Large intestine (tissue), 3 donors: Measurements from ENCODE around the gene FEN1. TPM values are rescaled to one million over a fixed set of nuclear protein-coding genes. Genes with fewer than 3 reads are reported as not detected.

Experiments
- DNase-seq, 2 donors: peaks; one replicate each; pipeline versions ENCODE4 v3.0.0 to v3.0.0-alpha.2; 2013
- H3K27ac ChIP-seq: one replicate; pipeline ENCODE4 v1.5.1; 2013; ENCODE audit warnings: low read length
- H3K27me3 ChIP-seq: 2 replicates; pipeline ENCODE4 v1.6.1; 2013; ENCODE audit warnings: low read length; ENCODE audit not compliant: control insufficient read depth, insufficient read depth
- H3K36me3 ChIP-seq: 2 replicates; pipeline ENCODE4 v1.6.1; 2013; ENCODE audit warnings: low read length; ENCODE audit not compliant: control insufficient read depth, insufficient read depth
- H3K4me1 ChIP-seq: one replicate; pipeline ENCODE4 v1.6.1; 2013; ENCODE audit warnings: low read length; ENCODE audit not compliant: control insufficient read depth, insufficient read depth
- H3K4me3 ChIP-seq: one replicate; pipeline ENCODE4 v1.5.1; 2013; ENCODE audit warnings: low read length
- H3K9me3 ChIP-seq: one replicate; pipeline ENCODE4 v1.6.1; 2013; ENCODE audit warnings: mild to moderate bottlenecking, low read depth, low read length, moderate library complexity; ENCODE audit not compliant: control insufficient read depth
- WGBS: methylation state at CpG from one replicate; pipeline ENCODE4 v1.1.5; 2013; ENCODE audit warnings: low lambda C conversion rate; ENCODE audit not compliant: insufficient coverage; 5-methylcytosine and 5-hydroxymethylcytosine counted together
- polyA plus RNA-seq: library from polyadenylated mRNA; unstranded; fragments of 120-200 nt; gene quantifications from one replicate; pipeline ENCODE4 v1.2.1, GENCODE V29; 2013

FEN1 gene
- polyA plus RNA-seq, 1 donor, result 21.5 TPM

DNA sequence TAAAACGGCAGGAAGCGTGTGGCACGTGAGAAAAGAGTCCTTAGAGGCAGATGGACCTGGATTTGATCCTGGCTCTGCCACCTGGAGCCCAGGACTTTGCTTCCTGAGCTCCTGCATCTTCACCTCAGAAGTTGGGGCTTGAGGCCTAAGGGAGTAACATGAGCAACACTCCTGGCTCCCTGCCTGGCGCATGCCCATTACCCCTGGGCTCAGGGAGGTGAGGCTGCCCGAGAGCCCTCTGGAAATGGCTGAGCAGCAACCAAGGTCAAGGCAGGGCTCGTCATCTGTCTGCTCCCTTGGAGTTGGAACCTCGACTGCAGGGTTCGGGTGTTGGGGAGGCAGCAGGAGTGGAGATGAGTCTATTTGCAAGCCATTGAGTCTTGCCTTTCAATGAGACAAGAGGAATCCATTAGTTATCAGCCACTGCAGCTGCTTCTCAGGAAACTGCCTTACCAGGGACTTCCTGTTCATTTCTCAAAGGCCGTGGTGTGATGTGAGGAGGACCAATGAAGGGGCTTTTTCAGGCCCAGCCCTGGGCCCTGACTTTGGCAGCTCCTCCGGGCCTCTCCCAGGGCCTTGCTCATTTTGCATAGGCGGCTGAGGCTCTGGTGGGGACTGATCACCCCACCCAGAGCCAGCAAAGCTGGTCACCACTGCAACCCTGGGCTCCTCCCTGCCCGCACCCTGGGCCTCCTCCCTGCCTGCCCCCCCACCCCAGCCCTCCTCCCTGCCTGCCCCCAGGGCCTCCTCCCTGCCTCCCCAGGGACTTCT, 41.8 kb downstream of the FEN1 start:
- peak in 1 of 2 donors; percentile 22 for DNase-seq
- no peak overlapping the region for H3K4me3 ChIP-seq
- no peaks in the 10 kb centered on the region for H3K36me3 ChIP-seq
- no peaks in the 10 kb centered on the region for H3K9me3 ChIP-seq
- H3K27ac ChIP-seq, result peak overlapping the region; percentile 4
- peaks cover 22% of the 10 kb centered on the region for H3K27me3 ChIP-seq
- no peaks in the 10 kb centered on the region for H3K4me1 ChIP-seq
- 70% methylated on average over 2 of the region's 12 CpGs for WGBS

DNA sequence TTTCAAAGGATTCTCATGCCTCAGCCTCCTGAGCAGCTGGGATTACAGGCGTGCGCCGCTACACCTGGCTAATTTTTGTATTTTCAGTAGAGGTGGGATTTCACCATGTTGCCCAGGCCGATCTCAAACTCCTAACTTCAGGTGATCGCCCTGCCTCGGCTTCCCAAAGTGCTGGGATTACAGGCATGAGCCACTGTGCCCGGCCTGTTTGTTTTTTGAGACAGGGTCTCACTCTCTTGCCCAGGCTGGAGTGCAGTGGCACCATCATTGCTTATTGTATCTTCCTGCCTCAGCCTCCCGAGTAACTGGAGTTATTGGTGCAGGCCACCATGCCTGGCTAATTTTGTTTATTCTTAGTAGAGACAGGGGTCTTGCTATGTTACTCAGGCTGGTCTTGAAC, 43.5 kb downstream of the FEN1 start:
- Histone ChIP-seq H3K4me1 (no peaks in the 10 kb centered on the region), H3K36me3 (peaks cover 3% of the 10 kb centered on the region), H3K4me3 (no peak overlapping the region), H3K9me3 (no peaks in the 10 kb centered on the region), H3K27me3 (peaks cover 6% of the 10 kb centered on the region), H3K27ac (no peak overlapping the region)
- no peak for DNase-seq
- WGBS, result no CpG with 5 or more reads among the region's 8 CpGs

DNA sequence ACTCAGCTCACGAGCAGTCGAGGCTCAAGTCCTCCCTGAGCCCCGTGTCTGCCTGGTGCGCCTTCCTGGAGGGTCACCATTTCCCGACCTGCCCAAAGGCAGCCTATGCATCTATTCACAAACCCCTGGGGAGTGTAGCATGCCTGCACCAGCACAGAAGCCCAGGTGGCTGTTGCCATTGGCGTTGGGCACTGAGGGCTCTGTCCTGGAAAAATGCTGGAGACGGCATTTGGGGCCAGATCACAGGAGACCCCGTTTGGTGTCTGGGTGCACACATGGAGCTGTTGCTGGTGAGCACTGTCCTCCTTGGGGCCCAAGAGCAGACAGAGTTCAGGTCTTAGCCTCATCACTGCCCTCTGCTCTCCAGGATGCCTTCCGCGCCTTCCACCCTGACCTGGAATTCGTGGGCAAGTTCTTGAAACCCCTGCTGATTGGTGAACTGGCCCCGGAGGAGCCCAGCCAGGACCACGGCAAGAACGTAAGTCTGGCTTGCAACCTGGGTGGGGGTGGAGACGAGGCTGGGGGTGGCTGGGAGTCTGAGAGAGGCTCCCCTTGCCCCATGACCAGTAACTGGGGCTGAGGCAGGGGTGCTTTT, 44.8 kb downstream of the FEN1 start:
- Histone ChIP-seq H3K4me1 (no peaks in the 10 kb centered on the region), H3K27ac (no peak overlapping the region), H3K4me3 (no peak overlapping the region), H3K27me3 (peaks cover 3% of the 10 kb centered on the region), H3K36me3 (peaks cover 14% of the 10 kb centered on the region), H3K9me3 (no peaks in the 10 kb centered on the region)
- no peak for DNase-seq
- no CpG with 5 or more reads among the region's 15 CpGs for WGBS

DNA sequence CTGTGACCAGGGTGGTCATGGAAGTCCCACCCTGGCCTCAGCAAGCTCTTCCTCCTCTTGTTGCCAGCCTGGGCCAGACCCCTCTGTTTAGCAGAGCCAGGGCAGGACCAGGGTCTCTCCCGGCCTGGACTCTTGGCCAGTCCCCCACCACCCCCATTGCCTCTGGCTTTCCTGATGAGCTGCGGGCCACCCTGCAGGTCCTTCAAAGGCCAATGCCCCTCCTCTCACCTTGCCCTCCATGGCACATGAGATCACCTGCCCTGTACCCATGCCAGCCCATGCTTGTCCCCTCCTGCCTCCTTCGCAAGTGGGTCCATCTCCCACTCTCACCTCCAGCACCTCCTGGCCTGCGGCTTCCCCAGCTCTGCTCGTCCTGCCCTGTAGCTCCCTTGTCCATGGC, 45.8 kb downstream of the FEN1 start:
- peaks cover 16% of the 10 kb centered on the region for H3K36me3 ChIP-seq
- 100% methylated on average over 1 of the region's 5 CpGs for WGBS
- H3K9me3 ChIP-seq, result no peaks in the 10 kb centered on the region
- H3K27me3 ChIP-seq, result no peaks in the 10 kb centered on the region
- H3K27ac ChIP-seq, result no peak overlapping the region
- H3K4me3 ChIP-seq, result no peak overlapping the region
- no peak for DNase-seq
- no peaks in the 10 kb centered on the region for H3K4me1 ChIP-seq

DNA sequence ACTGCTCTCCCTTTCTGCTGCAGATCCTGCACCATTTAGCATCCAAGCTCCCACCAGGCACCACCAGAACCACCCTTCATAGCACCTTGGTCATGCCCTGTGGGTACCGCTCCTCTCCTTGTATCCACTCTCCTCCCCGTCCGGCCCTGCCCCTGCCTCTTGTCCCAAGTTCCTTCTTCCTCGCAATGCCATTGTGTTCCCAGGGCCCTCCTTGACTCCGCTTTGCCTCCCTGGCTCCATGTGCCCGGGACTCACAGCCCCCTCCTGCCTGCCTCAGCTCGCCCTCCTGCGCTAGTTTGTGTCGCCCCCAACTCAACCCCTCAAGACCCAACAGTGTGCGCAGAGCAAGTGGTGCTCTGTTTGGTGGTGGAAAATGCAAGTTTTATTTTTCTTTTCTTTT, 46.2 kb downstream of the FEN1 start:
- Histone ChIP-seq H3K9me3 (no peaks in the 10 kb centered on the region), H3K27me3 (no peaks in the 10 kb centered on the region), H3K4me1 (no peaks in the 10 kb centered on the region), H3K4me3 (no peak overlapping the region), H3K27ac (no peak overlapping the region), H3K36me3 (peaks cover 16% of the 10 kb centered on the region)
- 80% methylated on average over 1 of the region's 10 CpGs for WGBS
- DNase-seq, result no peak

DNA sequence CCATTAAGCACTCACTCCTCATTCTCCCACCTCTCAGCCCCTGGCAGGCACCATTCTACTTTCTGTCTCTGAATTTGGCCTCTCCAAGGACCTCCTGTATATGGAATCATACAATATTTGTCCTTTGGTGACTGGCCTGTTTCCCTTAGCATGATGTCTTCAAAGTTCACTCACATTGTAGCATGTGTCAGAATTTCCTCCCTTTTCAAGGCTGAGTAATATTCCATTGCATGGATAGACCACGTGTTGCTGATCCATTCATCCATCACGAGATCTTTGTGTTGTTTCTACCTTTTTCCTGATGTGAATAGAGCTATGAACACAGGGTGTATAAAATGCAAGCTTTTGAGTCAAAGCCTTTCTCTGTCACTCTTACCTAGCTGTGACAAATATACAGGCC, 47.0 kb downstream of the FEN1 start:
- WGBS, result no CpG with 5 or more reads among the region's 2 CpGs
- Histone ChIP-seq H3K4me3 (no peak overlapping the region), H3K27me3 (no peaks in the 10 kb centered on the region), H3K4me1 (no peaks in the 10 kb centered on the region), H3K27ac (no peak overlapping the region), H3K9me3 (no peaks in the 10 kb centered on the region), H3K36me3 (peaks cover 16% of the 10 kb centered on the region)
- no peak for DNase-seq

DNA sequence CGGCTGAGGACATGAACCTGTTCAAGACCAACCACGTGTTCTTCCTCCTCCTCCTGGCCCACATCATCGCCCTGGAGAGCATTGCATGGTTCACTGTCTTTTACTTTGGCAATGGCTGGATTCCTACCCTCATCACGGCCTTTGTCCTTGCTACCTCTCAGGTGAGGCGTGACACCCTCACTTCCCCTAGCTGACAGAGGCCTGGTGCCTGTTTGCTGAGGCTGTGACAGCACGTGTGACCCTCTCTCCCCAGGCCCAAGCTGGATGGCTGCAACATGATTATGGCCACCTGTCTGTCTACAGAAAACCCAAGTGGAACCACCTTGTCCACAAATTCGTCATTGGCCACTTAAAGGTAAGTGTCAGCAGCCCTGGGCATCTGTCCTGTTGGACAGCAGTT, 47.7 kb downstream of the FEN1 start:
- H3K4me1 ChIP-seq, result no peaks in the 10 kb centered on the region
- no peak overlapping the region for H3K4me3 ChIP-seq
- WGBS, result no CpG with 5 or more reads among the region's 7 CpGs
- no peak for DNase-seq
- no peaks in the 10 kb centered on the region for H3K27me3 ChIP-seq
- no peak overlapping the region for H3K27ac ChIP-seq
- H3K9me3 ChIP-seq, result no peaks in the 10 kb centered on the region
- peaks cover 18% of the 10 kb centered on the region for H3K36me3 ChIP-seq

DNA sequence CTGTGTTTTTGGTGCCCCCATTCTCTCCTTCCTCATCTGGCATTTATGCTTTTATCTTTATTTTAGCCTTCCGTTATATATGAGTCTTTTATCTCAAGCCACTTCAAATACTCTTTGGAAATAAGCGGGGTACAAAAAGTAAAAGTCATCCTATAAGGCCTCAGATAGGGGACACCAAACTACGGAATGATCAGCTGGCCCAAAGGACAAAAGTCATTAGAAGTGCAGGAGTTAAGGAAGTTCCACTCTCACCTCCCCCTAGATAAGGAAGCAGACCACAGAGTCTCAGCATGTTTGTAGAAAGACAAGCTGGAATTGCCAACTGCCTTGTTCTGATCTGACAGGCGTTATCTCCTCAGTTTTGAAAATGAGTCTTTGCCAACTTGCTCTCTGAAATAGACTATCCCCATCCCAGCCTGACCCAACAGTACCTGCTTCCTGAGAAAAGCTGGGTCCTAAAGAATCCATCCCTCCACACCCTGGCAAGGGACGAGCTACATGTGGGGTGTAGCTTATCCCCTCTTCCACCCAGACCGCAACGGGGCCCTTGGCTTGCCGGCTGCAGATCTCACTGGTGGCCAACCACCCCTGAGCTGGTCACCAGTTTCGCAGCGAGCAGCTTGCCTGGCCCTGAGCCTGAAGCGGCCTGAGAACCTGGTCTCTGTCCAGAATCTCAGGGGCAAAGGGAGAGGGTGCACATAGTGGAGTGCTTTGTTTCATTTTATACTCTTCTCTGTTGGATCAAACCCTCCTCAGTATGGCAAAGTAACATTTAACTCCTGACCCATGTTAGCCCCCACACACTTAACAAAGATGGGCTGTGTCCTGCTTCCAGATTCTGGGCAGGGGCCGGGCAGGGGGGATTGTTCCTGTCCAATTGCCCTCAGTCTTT, 49.2 kb downstream of the FEN1 start:
- DNase-seq, result no peak
- Histone ChIP-seq H3K36me3 (peaks cover 18% of the 10 kb centered on the region), H3K27me3 (no peaks in the 10 kb centered on the region), H3K4me3 (no peak overlapping the region), H3K27ac (no peak overlapping the region), H3K9me3 (no peaks in the 10 kb centered on the region), H3K4me1 (no peaks in the 10 kb centered on the region)
- 42% methylated on average over 3 of the region's 12 CpGs for WGBS

DNA sequence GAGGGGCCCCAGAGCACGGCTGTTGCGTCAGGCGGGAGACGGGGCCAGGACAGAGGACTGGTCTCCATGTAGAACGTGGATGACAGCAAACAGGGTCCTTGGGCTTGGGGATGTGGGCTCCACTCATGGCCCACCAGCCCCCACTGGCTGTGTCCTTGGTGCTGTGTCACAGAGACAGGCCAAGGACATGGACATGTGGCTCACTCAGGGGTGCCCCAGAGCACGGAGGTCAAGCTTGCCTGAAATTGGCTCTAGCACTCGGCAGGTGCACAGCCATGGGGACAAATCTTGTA, 49.8 kb downstream of the FEN1 start:
- WGBS, result no CpG with 5 or more reads among the region's 7 CpGs
- no peak overlapping the region for H3K4me3 ChIP-seq
- H3K36me3 ChIP-seq, result peaks cover 18% of the 10 kb centered on the region
- H3K9me3 ChIP-seq, result no peaks in the 10 kb centered on the region
- no peaks in the 10 kb centered on the region for H3K27me3 ChIP-seq
- no peak for DNase-seq
- no peaks in the 10 kb centered on the region for H3K4me1 ChIP-seq
- no peak overlapping the region for H3K27ac ChIP-seq

DNA sequence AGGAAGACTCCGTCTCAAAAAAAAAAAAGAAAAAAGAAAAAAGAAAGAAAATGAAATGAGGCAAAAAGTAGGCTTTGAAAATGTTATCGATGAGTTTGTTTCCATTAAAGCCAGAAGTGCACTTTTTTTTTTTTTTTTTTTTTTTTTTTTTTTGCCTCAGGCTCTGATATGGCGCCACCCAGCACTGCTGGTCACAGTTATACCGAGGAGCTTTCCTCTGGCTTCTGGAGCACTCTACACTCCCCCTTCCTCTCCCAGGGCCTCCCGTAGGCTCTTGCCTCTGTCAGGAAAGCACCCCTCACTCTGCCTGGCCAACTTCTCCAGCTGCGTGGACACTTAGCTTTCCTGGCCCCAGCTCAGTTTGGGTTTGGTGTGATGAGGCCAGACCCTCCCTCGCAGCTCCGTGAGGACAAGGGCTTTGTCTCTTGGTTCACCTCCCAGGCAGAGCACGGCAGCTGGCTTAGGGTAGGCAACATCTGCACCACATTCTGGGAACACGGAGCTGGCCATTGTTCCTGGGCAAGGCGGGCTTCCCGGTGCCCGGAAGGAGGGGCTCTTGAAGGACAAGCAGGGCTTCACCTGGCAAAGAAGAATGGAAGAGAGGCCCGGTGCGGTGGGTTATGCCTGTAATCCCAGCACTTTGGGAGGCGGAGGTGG, 52.3 kb downstream of the FEN1 start:
- peaks cover 22% of the 10 kb centered on the region for H3K36me3 ChIP-seq
- no peaks in the 10 kb centered on the region for H3K4me1 ChIP-seq
- H3K27me3 ChIP-seq, result no peaks in the 10 kb centered on the region
- WGBS, result 100% methylated on average over 2 of the region's 16 CpGs
- H3K27ac ChIP-seq, result no peak overlapping the region
- H3K4me3 ChIP-seq, result no peak overlapping the region
- no peak for DNase-seq
- H3K9me3 ChIP-seq, result no peaks in the 10 kb centered on the region
